SKM-1 (cell line): ENCODE measurements around the gene PHF1.

Source experiments
- DNase-seq: peaks from one replicate; lab custom pipeline; 2025; ENCODE audit not compliant: unreplicated experiment; lab: John Stamatoyannopoulos, UW

PHF1 gene

GRCh38 chr6:33430991-33431879 is 20.4 kb downstream of the PHF1 start:
- DNase-seq = no peak

GRCh38 chr6:33431880-33432541 is 21.2 kb downstream of the PHF1 start:
- no peak for DNase-seq

GRCh38 chr6:33432546-33432945 is 21.7 kb downstream of the PHF1 start:
- no peak for DNase-seq

- DNase-seq = no peak
Measured at GRCh38 chr6:33433001-33433543, 22.3 kb downstream of the PHF1 start.

GRCh38 chr6:33433544-33434191 is 22.9 kb downstream of the PHF1 start:
- no peak for DNase-seq

- DNase-seq = no peak
Measured at GRCh38 chr6:33434961-33435360, 24.1 kb downstream of the PHF1 start.

- no peak for DNase-seq
Measured at GRCh38 chr6:33437666-33438065, 26.9 kb downstream of the PHF1 start.

GRCh38 chr6:33438978-33439594 is 28.3 kb downstream of the PHF1 start:
- DNase-seq = no peak

GRCh38 chr6:33439956-33440648 is 29.3 kb downstream of the PHF1 start:
- DNase-seq = no peak

- no peak for DNase-seq
Measured at GRCh38 chr6:33440649-33441309, 30.0 kb downstream of the PHF1 start.

- DNase-seq = no peak
Measured at GRCh38 chr6:33441457-33441856, 30.6 kb downstream of the PHF1 start.

GRCh38 chr6:33442283-33442682 is 31.5 kb downstream of the PHF1 start:
- DNase-seq = no peak

GRCh38 chr6:33443025-33443424 is 32.2 kb downstream of the PHF1 start:
- no peak for DNase-seq

- no peak for DNase-seq
Measured at GRCh38 chr6:33443619-33444504, 33.0 kb downstream of the PHF1 start.

GRCh38 chr6:33445119-33445603 is 34.3 kb downstream of the PHF1 start:
- DNase-seq = peak; percentile 64

GRCh38 chr6:33446356-33446755 is 35.5 kb downstream of the PHF1 start:
- DNase-seq = no peak

GRCh38 chr6:33450434-33450833 is 39.6 kb downstream of the PHF1 start:
- DNase-seq = no peak

GRCh38 chr6:33451606-33452005 is 40.8 kb downstream of the PHF1 start:
- no peak for DNase-seq

GRCh38 chr6:33452496-33452895 is 41.7 kb downstream of the PHF1 start:
- no peak for DNase-seq
